Glutamatergic neuron (in vitro differentiated cells): ENCODE data around the gene FSTL4. TPM values are rescaled to one million over a fixed set of nuclear protein-coding genes. Genes with fewer than 3 reads are reported as not detected.

ENCODE experiments used
- DNase-seq: peaks from one replicate; pipeline ENCODE4 v3.0.0; 2022
- H3K27ac Mint-ChIP-seq: one replicate; pipeline ENCODE4 v1.8.0; 2020; ENCODE audit warnings: mild to moderate bottlenecking, mixed read lengths, inconsistent platforms; ENCODE audit not compliant: unreplicated experiment
- H3K27me3 Mint-ChIP-seq: one replicate; pipeline ENCODE4 v1.8.0; 2020; ENCODE audit warnings: mild to moderate bottlenecking, moderate library complexity, mixed read lengths, inconsistent platforms; ENCODE audit not compliant: unreplicated experiment
- H3K36me3 Mint-ChIP-seq: one replicate; pipeline ENCODE4 v1.8.0; 2020; ENCODE audit warnings: mild to moderate bottlenecking, mixed read lengths, inconsistent platforms; ENCODE audit not compliant: unreplicated experiment
- H3K4me1 Mint-ChIP-seq: one replicate; pipeline ENCODE4 v1.8.0; 2020; ENCODE audit warnings: mild to moderate bottlenecking, low read depth, mixed read lengths, inconsistent platforms; ENCODE audit not compliant: unreplicated experiment
- H3K4me3 Mint-ChIP-seq: one replicate; pipeline ENCODE4 v1.8.0; 2020; ENCODE audit warnings: mild to moderate bottlenecking, mixed read lengths, inconsistent platforms; ENCODE audit not compliant: unreplicated experiment
- H3K9me3 Mint-ChIP-seq: one replicate; pipeline ENCODE4 v1.8.0; 2020; ENCODE audit warnings: mild to moderate bottlenecking, moderate library complexity, mixed read lengths, inconsistent platforms; ENCODE audit not compliant: unreplicated experiment
- total RNA-seq: library from RNA; stranded (reverse); fragmentation: NEBNext Ultra II Directional; extraction: Animal tissue kit (Norgen Biotek cat#: 25700); gene quantifications from one replicate; pipeline ENCODE4 v1.2.1, GENCODE V29; 2021; ENCODE audit not compliant: unreplicated experiment
- TF ChIP-seq, protein P1 (sequence below): fragments of 200-600 bp; sonication (generic); IDR thresholded peaks from one replicate; pipeline ENCODE4 v1.5.0; 2021; ENCODE audit not compliant: partially characterized antibody, unreplicated experiment

FSTL4 gene
- total RNA-seq, 1 donor from 2014 or later = 29.0 TPM

DNA sequence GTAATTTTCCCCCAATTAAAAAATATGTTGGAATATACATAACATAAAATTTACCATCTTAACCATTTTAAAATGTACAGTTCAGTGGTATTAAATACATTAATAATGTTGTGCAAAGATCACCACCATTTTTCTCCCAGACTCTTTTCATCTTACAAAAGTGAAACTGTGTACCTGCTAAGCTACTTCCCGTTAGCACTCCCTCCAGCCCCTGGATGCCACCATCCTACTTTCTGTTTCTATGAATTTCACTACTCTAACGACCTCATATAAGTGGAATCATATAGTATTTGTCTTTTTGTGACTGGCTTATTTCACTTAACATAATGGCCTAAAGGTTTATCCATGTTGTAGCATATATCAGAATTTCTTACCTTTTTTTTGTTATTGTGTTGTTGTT lies 447.6 kb downstream of the FSTL4 start:
- Mint-ChIP-seq H3K4me1 (no peaks in the 10 kb centered on the region), H3K27ac (no peak overlapping the region), H3K36me3 (peaks cover 13% of the 10 kb centered on the region), H3K27me3 (no peaks in the 10 kb centered on the region), H3K9me3 (peaks cover 7% of the 10 kb centered on the region), H3K4me3 (no peak overlapping the region)
- DNase-seq = no peak
- TF ChIP-seq, protein P1, sequence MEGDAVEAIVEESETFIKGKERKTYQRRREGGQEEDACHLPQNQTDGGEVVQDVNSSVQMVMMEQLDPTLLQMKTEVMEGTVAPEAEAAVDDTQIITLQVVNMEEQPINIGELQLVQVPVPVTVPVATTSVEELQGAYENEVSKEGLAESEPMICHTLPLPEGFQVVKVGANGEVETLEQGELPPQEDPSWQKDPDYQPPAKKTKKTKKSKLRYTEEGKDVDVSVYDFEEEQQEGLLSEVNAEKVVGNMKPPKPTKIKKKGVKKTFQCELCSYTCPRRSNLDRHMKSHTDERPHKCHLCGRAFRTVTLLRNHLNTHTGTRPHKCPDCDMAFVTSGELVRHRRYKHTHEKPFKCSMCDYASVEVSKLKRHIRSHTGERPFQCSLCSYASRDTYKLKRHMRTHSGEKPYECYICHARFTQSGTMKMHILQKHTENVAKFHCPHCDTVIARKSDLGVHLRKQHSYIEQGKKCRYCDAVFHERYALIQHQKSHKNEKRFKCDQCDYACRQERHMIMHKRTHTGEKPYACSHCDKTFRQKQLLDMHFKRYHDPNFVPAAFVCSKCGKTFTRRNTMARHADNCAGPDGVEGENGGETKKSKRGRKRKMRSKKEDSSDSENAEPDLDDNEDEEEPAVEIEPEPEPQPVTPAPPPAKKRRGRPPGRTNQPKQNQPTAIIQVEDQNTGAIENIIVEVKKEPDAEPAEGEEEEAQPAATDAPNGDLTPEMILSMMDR = no peak

DNA sequence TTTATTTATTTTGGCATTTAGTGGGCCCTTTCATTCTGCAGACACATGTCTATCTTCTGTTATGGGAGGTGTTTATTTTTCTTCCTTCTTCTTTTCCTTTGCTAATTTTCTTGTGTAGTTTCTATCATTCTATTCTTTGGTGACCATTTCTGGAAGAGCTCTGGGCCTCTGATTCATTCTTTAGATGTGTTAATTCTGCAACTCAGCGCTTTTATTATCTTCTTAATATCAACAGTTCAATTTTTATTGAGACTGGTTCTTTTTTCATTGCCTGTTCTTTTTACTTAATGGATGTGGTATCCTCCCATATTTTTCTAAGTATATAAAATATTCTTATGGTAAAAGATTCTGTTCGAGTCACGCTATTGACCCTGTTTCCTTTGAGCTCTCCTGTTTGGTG lies 448.5 kb downstream of the FSTL4 start:
- Mint-ChIP-seq H3K27ac (no peak overlapping the region), H3K27me3 (no peaks in the 10 kb centered on the region), H3K4me1 (no peaks in the 10 kb centered on the region), H3K4me3 (no peak overlapping the region), H3K9me3 (peaks cover 7% of the 10 kb centered on the region), H3K36me3 (peaks cover 7% of the 10 kb centered on the region)
- no peak for DNase-seq
- TF ChIP-seq, protein P1 = no peak

DNA sequence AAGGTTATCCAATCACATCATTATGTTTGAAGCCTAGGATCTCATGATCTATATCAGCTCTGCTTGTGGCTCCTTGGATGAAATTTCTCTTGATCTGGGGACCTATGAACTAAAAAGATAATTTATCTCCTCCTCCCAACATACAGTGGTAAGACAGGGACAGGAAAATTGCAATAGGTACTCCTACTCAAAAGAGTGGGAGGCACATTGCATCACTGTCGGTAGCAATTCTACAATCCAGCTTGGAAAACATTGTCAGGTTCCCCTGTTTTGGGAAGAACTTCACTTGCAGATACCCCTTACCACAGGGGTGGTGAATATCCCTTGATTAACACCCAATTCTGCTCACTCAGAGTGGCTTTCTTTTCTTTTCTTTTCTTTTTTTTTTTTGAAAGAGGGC lies 452.8 kb downstream of the FSTL4 start:
- no peaks in the 10 kb centered on the region for H3K9me3 Mint-ChIP-seq
- TF ChIP-seq, protein P1 = no peak
- DNase-seq = no peak
- H3K36me3 Mint-ChIP-seq = no peaks in the 10 kb centered on the region
- H3K27ac Mint-ChIP-seq = no peak overlapping the region
- no peak overlapping the region for H3K4me3 Mint-ChIP-seq
- no peaks in the 10 kb centered on the region for H3K4me1 Mint-ChIP-seq
- no peaks in the 10 kb centered on the region for H3K27me3 Mint-ChIP-seq

DNA sequence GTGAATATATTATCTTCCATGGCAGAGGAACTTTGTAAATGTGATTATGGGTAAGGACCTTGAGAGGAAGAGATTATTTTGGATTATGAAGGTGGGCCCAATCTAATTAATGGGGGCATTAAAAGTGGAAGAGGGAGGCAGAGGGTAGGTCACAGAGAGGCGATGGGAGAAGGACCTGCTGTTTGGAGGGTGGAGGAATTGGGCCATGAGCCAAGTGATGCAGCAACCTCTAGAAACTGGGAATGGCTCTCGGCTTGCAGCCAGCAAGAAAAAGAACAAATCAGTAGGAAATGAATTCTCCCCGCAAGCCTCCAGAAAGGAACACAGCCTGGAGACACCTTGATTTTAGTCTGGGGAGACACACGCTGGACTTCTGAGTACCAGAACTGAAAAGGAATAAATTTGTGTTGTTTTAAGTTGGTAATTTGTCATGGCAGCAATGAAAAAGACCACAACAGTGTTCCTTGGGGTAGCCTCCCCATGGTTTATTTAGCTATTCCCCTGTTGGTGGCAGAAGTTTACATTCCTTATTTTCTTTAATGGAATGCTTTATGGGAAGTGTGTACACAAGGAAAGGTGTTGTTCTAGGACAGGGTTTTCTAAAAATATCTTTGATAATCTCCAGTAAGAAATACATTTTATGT lies 456.9 kb downstream of the FSTL4 start:
- no peak for DNase-seq
- no peak overlapping the region for H3K4me3 Mint-ChIP-seq
- no peaks in the 10 kb centered on the region for H3K9me3 Mint-ChIP-seq
- no peak overlapping the region for H3K27ac Mint-ChIP-seq
- H3K27me3 Mint-ChIP-seq = peaks cover 1% of the 10 kb centered on the region
- H3K4me1 Mint-ChIP-seq = peaks cover 2% of the 10 kb centered on the region
- TF ChIP-seq, protein P1 = no peak
- no peaks in the 10 kb centered on the region for H3K36me3 Mint-ChIP-seq

DNA sequence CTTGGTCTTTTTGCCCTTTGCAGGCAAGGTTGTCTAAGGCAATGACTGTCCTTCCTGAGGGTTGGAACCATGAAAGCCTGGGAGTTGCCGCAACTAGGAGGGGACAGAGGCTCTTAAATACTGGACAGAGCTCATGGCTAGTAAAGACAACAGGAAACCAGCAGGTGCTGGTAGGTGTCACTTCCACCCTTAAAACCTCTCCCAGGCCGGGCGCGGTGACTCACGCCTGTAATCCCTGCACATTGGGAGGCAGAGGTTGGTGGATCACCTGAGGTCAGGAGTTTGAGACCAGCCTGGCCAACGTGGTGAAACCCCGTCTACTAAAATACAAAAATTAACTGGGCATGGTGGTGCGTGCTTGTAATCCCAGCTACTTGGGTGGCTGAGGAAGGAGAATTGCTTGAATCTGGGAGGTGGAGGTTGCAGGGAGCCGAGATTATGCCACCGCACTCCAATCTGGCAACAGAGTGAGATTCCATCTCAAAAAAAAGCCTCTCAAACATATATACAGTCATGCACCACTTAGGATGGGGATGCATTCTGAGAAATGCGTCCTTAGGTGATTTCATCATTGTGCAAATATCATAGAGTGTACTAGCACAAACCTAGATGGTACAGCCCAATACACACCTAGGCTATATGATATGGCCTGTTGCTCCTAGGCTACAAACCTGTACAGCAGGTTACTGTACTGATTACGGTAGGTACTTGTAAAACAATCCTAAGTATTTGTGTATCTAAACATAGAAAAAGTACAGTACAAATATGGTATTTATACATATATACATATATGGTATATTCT lies 457.9 kb downstream of the FSTL4 start:
- Mint-ChIP-seq H3K27ac (no peak overlapping the region), H3K4me3 (no peak overlapping the region), H3K4me1 (peaks cover 10% of the 10 kb centered on the region), H3K36me3 (no peaks in the 10 kb centered on the region), H3K27me3 (peaks cover 1% of the 10 kb centered on the region), H3K9me3 (no peaks in the 10 kb centered on the region)
- TF ChIP-seq, protein P1 = no peak
- no peak for DNase-seq
